EH (cell line): ENCODE results near the gene SYCP2.

ENCODE experiments used
- DNase-seq: peaks from one replicate; pipeline ENCODE4 v3.0.0-alpha.2; 2015; ENCODE audit warnings: low read depth

The SYCP2 gene

GRCh38 chr20:59940956-59941294 is 7.5 kb upstream of the SYCP2 start:
- no peak for DNase-seq

- DNase-seq = peak; percentile 97
Observed at GRCh38 chr20:59940129-59940955, 6.9 kb upstream of the SYCP2 start, which contains the start of the genes FAM217B and PPP1R3D. FAM217B (plus strand) TSS chr20:59940389; CDS start chr20:59943944, 3,555 bp downstream. PPP1R3D (minus strand) TSS chr20:59940305; CDS start chr20:59939931, 374 bp downstream.

- no peak for DNase-seq
Observed at GRCh38 chr20:59939879-59940128, 6.4 kb upstream of the SYCP2 start.

GRCh38 chr20:59939052-59939878 is 5.8 kb upstream of the SYCP2 start:
- DNase-seq = no peak

- DNase-seq = peak; percentile 57
Observed at GRCh38 chr20:59938696-59939051, 5.2 kb upstream of the SYCP2 start.

- peak; percentile 87 for DNase-seq
Observed at GRCh38 chr20:59938221-59938620, 4.8 kb upstream of the SYCP2 start.

- no peak for DNase-seq
Observed at GRCh38 chr20:59937150-59937549, 3.7 kb upstream of the SYCP2 start.

- no peak for DNase-seq
Observed at GRCh38 chr20:59936409-59936808, 3.0 kb upstream of the SYCP2 start.

GRCh38 chr20:59935457-59936185 is 2.2 kb upstream of the SYCP2 start:
- no peak for DNase-seq

- peak; percentile 79 for DNase-seq
Observed at GRCh38 chr20:59933849-59934585, 580 bp upstream of the SYCP2 start.

- no peak for DNase-seq
Observed at GRCh38 chr20:59932616-59933295, 681 bp downstream of the SYCP2 start.

- DNase-seq = no peak
Observed at GRCh38 chr20:59931511-59932312, 1.7 kb downstream of the SYCP2 start.

GRCh38 chr20:59925899-59926298 is 7.5 kb downstream of the SYCP2 start:
- peak; percentile 47 for DNase-seq

- DNase-seq = no peak
Observed at GRCh38 chr20:59925359-59925758, 8.1 kb downstream of the SYCP2 start.

GRCh38 chr20:59923514-59923913 is 9.9 kb downstream of the SYCP2 start:
- DNase-seq = no peak

- DNase-seq = peak; percentile 46
Observed at GRCh38 chr20:59920944-59921343, 12.5 kb downstream of the SYCP2 start.

GRCh38 chr20:59912609-59913008 is 20.8 kb downstream of the SYCP2 start:
- no peak for DNase-seq

GRCh38 chr20:59911041-59911440 is 22.4 kb downstream of the SYCP2 start:
- no peak for DNase-seq

GRCh38 chr20:59908855-59909254 is 24.6 kb downstream of the SYCP2 start:
- peak; percentile 4 for DNase-seq

- no peak for DNase-seq
Observed at GRCh38 chr20:59903621-59904020, 29.8 kb downstream of the SYCP2 start.

GRCh38 chr20:59902470-59902869 is 31.0 kb downstream of the SYCP2 start:
- no peak for DNase-seq
